H9 (cell line): ENCODE data around the gene HOXA1. TPM values are rescaled to one million over a fixed set of nuclear protein-coding genes. Genes with fewer than 3 reads are reported as not detected.
A peak's percentile ranks its signal among the peaks of the same experiment; 100 is the strongest.

Experiments used
- DNase-seq: peaks from one replicate; pipeline ENCODE4 v3.0.0-alpha.2; 2017
- H2AFZ ChIP-seq: one replicate; pipeline ENCODE4 v1.6.1; 2013; ENCODE audit warnings: mild to moderate bottlenecking, low read length, control low read depth, moderate library complexity
- H2AK5ac ChIP-seq: 2 replicates; pipeline ENCODE4 v1.6.1; 2013; ENCODE audit warnings: low read length, control low read depth, mixed read lengths; ENCODE audit not compliant: insufficient read length
- H2BK120ac ChIP-seq: one replicate; pipeline ENCODE4 v1.6.1; 2013; ENCODE audit warnings: low read depth, mild to moderate bottlenecking, low read length, control low read depth, inconsistent platforms; ENCODE audit not compliant: poor library complexity, severe bottlenecking
- H2BK12ac ChIP-seq: 2 replicates; pipeline ENCODE4 v1.6.1; 2013; ENCODE audit warnings: low read length, control low read depth, mixed read lengths, low read depth; ENCODE audit not compliant: insufficient read length
- H2BK15ac ChIP-seq: 2 replicates; pipeline ENCODE4 v1.6.1; 2013; ENCODE audit warnings: low read depth, low read length, control low read depth
- H2BK20ac ChIP-seq: one replicate; pipeline ENCODE4 v1.6.1; 2013; ENCODE audit warnings: low read depth, mild to moderate bottlenecking, low read length, control low read depth, inconsistent platforms; ENCODE audit not compliant: poor library complexity, severe bottlenecking
- H2BK5ac ChIP-seq: 2 replicates; pipeline ENCODE4 v1.6.1; 2013; ENCODE audit warnings: low read length, control low read depth, mixed read lengths; ENCODE audit not compliant: insufficient read length
- H3K14ac ChIP-seq: 2 replicates; pipeline ENCODE4 v1.6.1; 2013; ENCODE audit warnings: low read length, control low read depth; ENCODE audit not compliant: insufficient read depth
- H3K18ac ChIP-seq: 2 replicates; pipeline ENCODE4 v1.6.1; 2013; ENCODE audit warnings: low read depth, mild to moderate bottlenecking, mixed read lengths, low read length, control low read depth; ENCODE audit not compliant: insufficient read length
- H3K23ac ChIP-seq: 2 replicates; pipeline ENCODE4 v1.6.1; 2013; ENCODE audit warnings: low read length, control low read depth, mixed read lengths, low read depth; ENCODE audit not compliant: insufficient read length
- H3K23me2 ChIP-seq: 2 replicates; pipeline ENCODE4 v1.6.1; 2013; ENCODE audit warnings: low read depth, mild to moderate bottlenecking, mixed read lengths, low read length, control low read depth; ENCODE audit not compliant: insufficient read length, poor library complexity, severe bottlenecking
- H3K27ac ChIP-seq: 2 replicates; pipeline ENCODE4 v1.5.1; 2013; ENCODE audit warnings: low read length, control low read depth, mixed read lengths, low read depth; ENCODE audit not compliant: insufficient read length
- H3K27me3 ChIP-seq: 2 replicates; pipeline ENCODE4 v1.6.1; 2013; ENCODE audit warnings: low read length, control low read depth, inconsistent platforms; ENCODE audit not compliant: insufficient read depth
- H3K4ac ChIP-seq: 2 replicates; pipeline ENCODE4 v1.6.1; 2013; ENCODE audit warnings: low read depth, mild to moderate bottlenecking, control low read depth, inconsistent platforms, low read length, moderate library complexity
- H3K4me1 ChIP-seq: 2 replicates; pipeline ENCODE4 v1.6.1; 2013; ENCODE audit warnings: low read length, control low read depth, inconsistent platforms; ENCODE audit not compliant: insufficient read depth
- H3K4me2 ChIP-seq: 2 replicates; pipeline ENCODE4 v1.6.1; 2013; ENCODE audit warnings: low read length, control low read depth, mixed read lengths; ENCODE audit not compliant: insufficient read length, insufficient read depth
- H3K56ac ChIP-seq: 2 replicates; pipeline ENCODE4 v1.6.1; 2013; ENCODE audit warnings: low read depth, mild to moderate bottlenecking, mixed read lengths, low read length, control low read depth; ENCODE audit not compliant: insufficient read length
- H3K79me1 ChIP-seq: 2 replicates; pipeline ENCODE4 v1.6.1; 2013; ENCODE audit warnings: low read depth, mild to moderate bottlenecking, moderate library complexity, low read length, control low read depth, inconsistent platforms; ENCODE audit not compliant: insufficient read depth, poor library complexity, severe bottlenecking
- H3K79me2 ChIP-seq: 2 replicates; pipeline ENCODE4 v1.6.1; 2013; ENCODE audit warnings: low read length, control low read depth, inconsistent platforms; ENCODE audit not compliant: insufficient read depth
- H3K9ac ChIP-seq: 2 replicates; pipeline ENCODE4 v1.6.1; 2013; ENCODE audit warnings: low read length, control low read depth, mixed read lengths; ENCODE audit not compliant: insufficient read length; ENCODE audit errors: extremely low read depth
- H3K9me3 ChIP-seq: one replicate; pipeline ENCODE4 v1.6.1; 2013; ENCODE audit warnings: low read depth, low read length, inconsistent platforms; ENCODE audit not compliant: control insufficient read depth
- H3T11ph ChIP-seq: one replicate; pipeline ENCODE4 v1.6.1; 2013; ENCODE audit warnings: mild to moderate bottlenecking, low read length, control low read depth, inconsistent platforms
- H4K20me1 ChIP-seq: one replicate; pipeline ENCODE4 v1.6.1; 2013; ENCODE audit not compliant: control insufficient read depth, insufficient read length, insufficient read depth
- H4K5ac ChIP-seq: 2 replicates; pipeline ENCODE4 v1.6.1; 2013; ENCODE audit warnings: low read depth, mild to moderate bottlenecking, mixed read lengths, low read length, control low read depth; ENCODE audit not compliant: insufficient read length
- H4K8ac ChIP-seq: replicated peaks from 2 replicates; pipeline ENCODE4 v1.6.1; 2013; ENCODE audit warnings: low read length, control low read depth, mixed read lengths, low read depth; ENCODE audit not compliant: insufficient read length
- H4K91ac ChIP-seq: 2 replicates; pipeline ENCODE4 v1.6.1; 2013; ENCODE audit warnings: low read depth, mild to moderate bottlenecking, moderate library complexity, mixed read lengths, low read length, control low read depth; ENCODE audit not compliant: insufficient read length
- H3K27ac Mint-ChIP-seq, 3 experiments: 2 replicates in 2 of 3; 3 replicates in 1 of 3; pipeline ENCODE4 v1.8.0; 2020 to 2021; ENCODE audit warnings: mixed read lengths in 3 of 3, mild to moderate bottlenecking in 1 of 3, moderate library complexity in 1 of 3
- H3K27me3 Mint-ChIP-seq: 2 replicates; pipeline ENCODE4 v1.8.0; 2021; ENCODE audit warnings: low read depth, mild to moderate bottlenecking, moderate library complexity, mixed read lengths
- H3K36me3 Mint-ChIP-seq, 3 experiments: 2 replicates in 2 of 3; 3 replicates in 1 of 3; pipeline ENCODE4 v1.8.0; 2020 to 2021; ENCODE audit warnings: low read depth in 3 of 3, mixed read lengths in 3 of 3; ENCODE audit not compliant: insufficient read depth in 1 of 3
- H3K4me1 Mint-ChIP-seq, 2 experiments: 2 replicates each; pipeline ENCODE4 v1.8.0; 2020; ENCODE audit warnings: mixed read lengths in 2 of 2
- H3K4me3 Mint-ChIP-seq, 2 experiments: 2 replicates in 1 of 2; 3 replicates in 1 of 2; pipeline ENCODE4 v1.8.0; 2020 to 2021; ENCODE audit warnings: mild to moderate bottlenecking in 2 of 2, mixed read lengths in 2 of 2, moderate library complexity in 1 of 2
- H3K9me3 Mint-ChIP-seq, 2 experiments: 2 replicates in 1 of 2; 3 replicates in 1 of 2; pipeline ENCODE4 v1.8.0; 2020; ENCODE audit warnings: mild to moderate bottlenecking in 2 of 2, mixed read lengths in 2 of 2, moderate library complexity in 1 of 2
- CTCF ChIP-seq: fragments of 200-600 bp; sonication (generic); conservative IDR thresholded peaks from 3 replicates; pipeline ENCODE4 v1.8.0; 2021; ENCODE audit warnings: antibody characterized with exemption, mild to moderate bottlenecking
- WGBS: extraction: QIAGEN DNeasy Blood & Tissue Kit; methylation state at CpG from one replicate; pipeline ENCODE4 v1.1.7; 2013; ENCODE audit warnings: missing lambda C conversion rate, low lambda C conversion rate, mixed read lengths; ENCODE audit not compliant: insufficient read length; ENCODE audit errors: extremely low coverage; 5-methylcytosine and 5-hydroxymethylcytosine counted together
- total RNA-seq: library from RNA; stranded (reverse); gene quantifications from 2 replicates; pipeline ENCODE4 v1.2.1, GENCODE V29; 2021

The HOXA1 gene
- total RNA-seq, 1 experiment from 2014 or later, result not detected

GRCh38 chr7:27101171-27101956 lies 5.6 kb upstream of the HOXA1 start:
- peaks cover 2% of the 10 kb centered on the region for H4K20me1 ChIP-seq
- no peaks in the 10 kb centered on the region for H3K79me2 ChIP-seq
- H2BK5ac ChIP-seq, result no peak overlapping the region
- no peak overlapping the region for H2BK12ac ChIP-seq
- no peak overlapping the region for H4K91ac ChIP-seq
- peaks cover 100% of the 10 kb centered on the region for H3K27me3 Mint-ChIP-seq
- no peak overlapping the region for H3K18ac ChIP-seq
- H3K27ac ChIP-seq, result no peak overlapping the region
- no peak overlapping the region for H4K5ac ChIP-seq
- no peak overlapping the region for H3K9ac ChIP-seq
- H2BK120ac ChIP-seq, result no peak overlapping the region
- peak overlapping the region in 1 of 2 experiments; percentile 58; a peak in 3 of 5 replicates for H3K4me3 Mint-ChIP-seq
- no peak overlapping the region for H3K27ac Mint-ChIP-seq
- no peak for DNase-seq
- H3K4ac ChIP-seq, result no peak overlapping the region
- peaks cover 97% of the 10 kb centered on the region for H3K27me3 ChIP-seq
- WGBS, result no CpG with 5 or more reads among the region's 25 CpGs
- no peak overlapping the region for H3K14ac ChIP-seq
- H3K9me3 Mint-ChIP-seq, result peaks cover 8 to 22% of the 10 kb centered on the region in 2 experiments
- H3K9me3 ChIP-seq, result no peaks in the 10 kb centered on the region
- H3K4me1 ChIP-seq, result no peaks in the 10 kb centered on the region
- H2BK15ac ChIP-seq, result no peak overlapping the region
- no peaks in the 10 kb centered on the region for H3K79me1 ChIP-seq
- H2AK5ac ChIP-seq, result no peak overlapping the region
- peak overlapping the region; percentile 6 for H3K4me2 ChIP-seq
- H2AFZ ChIP-seq, result no peak overlapping the region
- H3K36me3 Mint-ChIP-seq, result no peaks in the 10 kb centered on the region
- H3K56ac ChIP-seq, result no peak overlapping the region
- no peak overlapping the region for H4K8ac ChIP-seq
- H3T11ph ChIP-seq, result no peak overlapping the region
- H3K23me2 ChIP-seq, result no peaks in the 10 kb centered on the region
- no peak for TF ChIP-seq CTCF
- H3K4me1 Mint-ChIP-seq, result peaks cover 21 to 54% of the 10 kb centered on the region in 2 experiments
- no peak overlapping the region for H3K23ac ChIP-seq
- H2BK20ac ChIP-seq, result no peak overlapping the region
